ENCODE results near the gene SIDT2. TPM values are rescaled to one million over a fixed set of nuclear protein-coding genes. Genes with fewer than 3 reads are reported as not detected.
"Not testable (repeated sequence)": the region's sequence is repeated elsewhere in the genome, so short reads cannot be mapped to it uniquely, and the experiment has no call there.

Gene SIDT2
- total RNA-seq, 1 experiment from 2014 or later = 27.6 TPM

DNA sequence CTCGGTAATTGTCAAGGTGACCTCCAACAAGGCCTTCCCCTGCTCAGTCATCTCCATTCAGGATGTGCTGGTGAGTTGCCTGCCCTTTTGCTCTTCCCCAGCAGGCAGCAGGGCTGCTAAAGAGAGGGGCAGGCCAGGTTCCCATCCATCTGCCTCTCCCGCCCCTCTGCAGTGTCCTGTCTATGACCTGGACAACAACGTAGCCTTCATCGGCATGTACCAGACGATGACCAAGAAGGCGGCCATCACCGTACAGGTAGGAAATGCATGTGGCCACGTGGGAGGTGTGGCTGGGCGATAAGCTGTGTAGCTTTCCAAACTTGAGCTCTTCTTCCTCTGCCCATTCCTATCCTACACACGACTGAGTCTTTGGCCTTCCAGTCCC is 4.0 kb downstream of the SIDT2 start (continued):
- TF ChIP-seq, protein P1, sequence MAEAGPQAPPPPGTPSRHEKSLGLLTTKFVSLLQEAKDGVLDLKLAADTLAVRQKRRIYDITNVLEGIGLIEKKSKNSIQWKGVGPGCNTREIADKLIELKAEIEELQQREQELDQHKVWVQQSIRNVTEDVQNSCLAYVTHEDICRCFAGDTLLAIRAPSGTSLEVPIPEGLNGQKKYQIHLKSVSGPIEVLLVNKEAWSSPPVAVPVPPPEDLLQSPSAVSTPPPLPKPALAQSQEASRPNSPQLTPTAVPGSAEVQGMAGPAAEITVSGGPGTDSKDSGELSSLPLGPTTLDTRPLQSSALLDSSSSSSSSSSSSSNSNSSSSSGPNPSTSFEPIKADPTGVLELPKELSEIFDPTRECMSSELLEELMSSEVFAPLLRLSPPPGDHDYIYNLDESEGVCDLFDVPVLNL (CRISPR knock-in tag; IDR thresholded peaks at IDR 0.05; ENCODE audit: borderline replicate concordance, low read depth) = no peak
- TF ChIP-seq CREB1 (CRISPR knock-in tag; IDR thresholded peaks at IDR 0.05) (no peak), NR2C2 (CRISPR knock-in tag; IDR thresholded peaks at IDR 0.05) (no peak), ZNF219 (CRISPR knock-in tag; IDR thresholded peaks at IDR 0.05; ENCODE audit: borderline replicate concordance) (no peak), NR3C1 (CRISPR knock-in tag; conservative IDR thresholded peaks at IDR 0.05; ENCODE audit: low read depth) (no peak)
- TF ChIP-seq, protein P2, sequence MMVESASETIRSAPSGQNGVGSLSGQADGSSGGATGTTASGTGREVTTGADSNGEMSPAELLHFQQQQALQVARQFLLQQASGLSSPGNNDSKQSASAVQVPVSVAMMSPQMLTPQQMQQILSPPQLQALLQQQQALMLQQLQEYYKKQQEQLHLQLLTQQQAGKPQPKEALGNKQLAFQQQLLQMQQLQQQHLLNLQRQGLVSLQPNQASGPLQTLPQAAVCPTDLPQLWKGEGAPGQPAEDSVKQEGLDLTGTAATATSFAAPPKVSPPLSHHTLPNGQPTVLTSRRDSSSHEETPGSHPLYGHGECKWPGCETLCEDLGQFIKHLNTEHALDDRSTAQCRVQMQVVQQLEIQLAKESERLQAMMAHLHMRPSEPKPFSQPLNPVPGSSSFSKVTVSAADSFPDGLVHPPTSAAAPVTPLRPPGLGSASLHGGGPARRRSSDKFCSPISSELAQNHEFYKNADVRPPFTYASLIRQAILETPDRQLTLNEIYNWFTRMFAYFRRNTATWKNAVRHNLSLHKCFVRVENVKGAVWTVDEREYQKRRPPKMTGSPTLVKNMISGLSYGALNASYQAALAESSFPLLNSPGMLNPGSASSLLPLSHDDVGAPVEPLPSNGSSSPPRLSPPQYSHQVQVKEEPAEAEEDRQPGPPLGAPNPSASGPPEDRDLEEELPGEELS (CRISPR knock-in tag; IDR thresholded peaks at IDR 0.05) = no peak

DNA sequence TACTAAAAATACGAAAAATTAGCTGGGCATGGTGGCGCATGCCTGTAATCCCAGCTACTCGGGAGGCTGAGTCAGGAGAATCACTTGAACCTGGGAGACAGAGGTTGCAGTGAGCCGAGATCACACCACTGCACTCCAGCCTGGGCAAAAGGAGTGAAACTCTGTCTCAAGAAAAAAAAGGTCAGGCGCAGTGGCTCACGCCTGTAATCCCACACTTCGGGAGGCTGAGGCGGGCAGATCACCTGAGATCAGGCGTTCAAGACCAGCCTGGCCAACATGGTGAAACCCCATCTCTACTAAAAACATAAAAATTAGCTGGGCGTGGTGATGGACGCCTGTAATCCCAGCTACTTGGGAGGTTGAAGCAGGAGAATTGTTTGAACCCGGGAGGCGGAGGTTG is 4.6 kb downstream of the SIDT2 start:
- peaks cover 20% of the 10 kb centered on the region for H3K4me1 Mint-ChIP-seq
- not testable (repeated sequence) for H3K27ac Mint-ChIP-seq; H3K4me3 Mint-ChIP-seq; H3K36me3 Mint-ChIP-seq; DNase-seq (ENCODE audit: low spot score); H3K9me3 Mint-ChIP-seq; H3K27me3 Mint-ChIP-seq (ENCODE audit: low read depth); ATAC-seq
- POLR2A ChIA-PET = interaction anchor here (0.7 kb wide), 1 partner anchor 325 kb away, joined by 5 read pairs; no protein-coding TSS in a partner anchor
- CTCF ChIA-PET = interaction anchor here (5.6 kb wide), 2 partner anchors 12 to 48 kb away, joined by 36 to 48 read pairs; partner anchors contain the start of genes PCSK7 and RNF214

DNA sequence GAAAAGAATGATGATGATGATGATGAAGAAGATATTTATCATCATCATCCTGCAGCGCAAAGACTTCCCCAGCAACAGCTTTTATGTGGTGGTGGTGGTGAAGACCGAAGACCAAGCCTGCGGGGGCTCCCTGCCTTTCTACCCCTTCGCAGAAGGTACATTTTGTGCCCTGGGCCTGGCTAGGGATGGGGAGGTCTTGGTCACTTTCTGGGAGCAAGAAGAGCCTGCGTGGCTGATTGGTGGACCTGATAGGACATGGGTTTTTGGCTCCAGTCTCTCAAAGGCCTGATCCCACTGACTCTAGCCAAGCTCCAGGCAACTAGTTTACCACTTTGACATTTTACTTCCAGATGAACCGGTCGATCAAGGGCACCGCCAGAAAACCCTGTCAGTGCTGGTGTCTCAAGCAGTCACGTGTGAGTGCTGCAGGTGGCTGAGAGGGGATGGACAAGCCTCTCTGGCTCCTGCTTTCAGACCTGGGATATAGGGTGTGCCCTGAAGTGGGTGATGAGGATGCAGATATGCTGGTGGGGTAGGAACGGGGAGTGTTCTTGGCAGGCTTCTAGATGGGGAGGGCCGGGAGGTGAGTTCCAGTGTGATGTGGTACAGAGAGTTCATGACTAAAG is 5.3 kb downstream of the SIDT2 start:
- DNase-seq (ENCODE audit: low spot score) (no peak), ATAC-seq (no peak)
- no peak for TF ChIP-seq SP1 (CRISPR knock-in tag; conservative IDR thresholded peaks at IDR 0.05)
- no peak for TF ChIP-seq NFATC4 (CRISPR knock-in tag; IDR thresholded peaks at IDR 0.05)
- TF ChIP-seq TP53 (CRISPR knock-in tag; IDR thresholded peaks at IDR 0.05) = no peak
- no peak for TF ChIP-seq RORB (CRISPR knock-in tag; IDR thresholded peaks at IDR 0.05)
- no peak for TF ChIP-seq CBFB (CRISPR knock-in tag; IDR thresholded peaks at IDR 0.05; ENCODE audit: low read depth)
- TF ChIP-seq, protein P3, sequence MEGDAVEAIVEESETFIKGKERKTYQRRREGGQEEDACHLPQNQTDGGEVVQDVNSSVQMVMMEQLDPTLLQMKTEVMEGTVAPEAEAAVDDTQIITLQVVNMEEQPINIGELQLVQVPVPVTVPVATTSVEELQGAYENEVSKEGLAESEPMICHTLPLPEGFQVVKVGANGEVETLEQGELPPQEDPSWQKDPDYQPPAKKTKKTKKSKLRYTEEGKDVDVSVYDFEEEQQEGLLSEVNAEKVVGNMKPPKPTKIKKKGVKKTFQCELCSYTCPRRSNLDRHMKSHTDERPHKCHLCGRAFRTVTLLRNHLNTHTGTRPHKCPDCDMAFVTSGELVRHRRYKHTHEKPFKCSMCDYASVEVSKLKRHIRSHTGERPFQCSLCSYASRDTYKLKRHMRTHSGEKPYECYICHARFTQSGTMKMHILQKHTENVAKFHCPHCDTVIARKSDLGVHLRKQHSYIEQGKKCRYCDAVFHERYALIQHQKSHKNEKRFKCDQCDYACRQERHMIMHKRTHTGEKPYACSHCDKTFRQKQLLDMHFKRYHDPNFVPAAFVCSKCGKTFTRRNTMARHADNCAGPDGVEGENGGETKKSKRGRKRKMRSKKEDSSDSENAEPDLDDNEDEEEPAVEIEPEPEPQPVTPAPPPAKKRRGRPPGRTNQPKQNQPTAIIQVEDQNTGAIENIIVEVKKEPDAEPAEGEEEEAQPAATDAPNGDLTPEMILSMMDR (IDR thresholded peaks at IDR 0.05) = no peak
- TF ChIP-seq ZNF263 (CRISPR knock-in tag; IDR thresholded peaks at IDR 0.05; ENCODE audit: low read depth) = no peak
- TF ChIP-seq SMAD3 (CRISPR knock-in tag; IDR thresholded peaks at IDR 0.05; ENCODE audit: borderline replicate concordance) = no peak
- no peak for TF ChIP-seq ZNF396 (CRISPR knock-in tag; IDR thresholded peaks at IDR 0.05; ENCODE audit: borderline replicate concordance)
- TF ChIP-seq FOXP1 (CRISPR knock-in tag; IDR thresholded peaks at IDR 0.05; ENCODE audit: borderline replicate concordance) = no peak
- TF ChIP-seq, protein P4, sequence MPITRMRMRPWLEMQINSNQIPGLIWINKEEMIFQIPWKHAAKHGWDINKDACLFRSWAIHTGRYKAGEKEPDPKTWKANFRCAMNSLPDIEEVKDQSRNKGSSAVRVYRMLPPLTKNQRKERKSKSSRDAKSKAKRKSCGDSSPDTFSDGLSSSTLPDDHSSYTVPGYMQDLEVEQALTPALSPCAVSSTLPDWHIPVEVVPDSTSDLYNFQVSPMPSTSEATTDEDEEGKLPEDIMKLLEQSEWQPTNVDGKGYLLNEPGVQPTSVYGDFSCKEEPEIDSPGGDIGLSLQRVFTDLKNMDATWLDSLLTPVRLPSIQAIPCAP (CRISPR knock-in tag; IDR thresholded peaks at IDR 0.05) = no peak
- TF ChIP-seq ESRRA (CRISPR knock-in tag; IDR thresholded peaks at IDR 0.05; ENCODE audit: borderline replicate concordance) = no peak
- no peak for TF ChIP-seq ZNF219 (CRISPR knock-in tag; IDR thresholded peaks at IDR 0.05; ENCODE audit: borderline replicate concordance)
- TF ChIP-seq NFE2L1 (CRISPR knock-in tag; IDR thresholded peaks at IDR 0.05) = no peak
- TF ChIP-seq, protein P5, sequence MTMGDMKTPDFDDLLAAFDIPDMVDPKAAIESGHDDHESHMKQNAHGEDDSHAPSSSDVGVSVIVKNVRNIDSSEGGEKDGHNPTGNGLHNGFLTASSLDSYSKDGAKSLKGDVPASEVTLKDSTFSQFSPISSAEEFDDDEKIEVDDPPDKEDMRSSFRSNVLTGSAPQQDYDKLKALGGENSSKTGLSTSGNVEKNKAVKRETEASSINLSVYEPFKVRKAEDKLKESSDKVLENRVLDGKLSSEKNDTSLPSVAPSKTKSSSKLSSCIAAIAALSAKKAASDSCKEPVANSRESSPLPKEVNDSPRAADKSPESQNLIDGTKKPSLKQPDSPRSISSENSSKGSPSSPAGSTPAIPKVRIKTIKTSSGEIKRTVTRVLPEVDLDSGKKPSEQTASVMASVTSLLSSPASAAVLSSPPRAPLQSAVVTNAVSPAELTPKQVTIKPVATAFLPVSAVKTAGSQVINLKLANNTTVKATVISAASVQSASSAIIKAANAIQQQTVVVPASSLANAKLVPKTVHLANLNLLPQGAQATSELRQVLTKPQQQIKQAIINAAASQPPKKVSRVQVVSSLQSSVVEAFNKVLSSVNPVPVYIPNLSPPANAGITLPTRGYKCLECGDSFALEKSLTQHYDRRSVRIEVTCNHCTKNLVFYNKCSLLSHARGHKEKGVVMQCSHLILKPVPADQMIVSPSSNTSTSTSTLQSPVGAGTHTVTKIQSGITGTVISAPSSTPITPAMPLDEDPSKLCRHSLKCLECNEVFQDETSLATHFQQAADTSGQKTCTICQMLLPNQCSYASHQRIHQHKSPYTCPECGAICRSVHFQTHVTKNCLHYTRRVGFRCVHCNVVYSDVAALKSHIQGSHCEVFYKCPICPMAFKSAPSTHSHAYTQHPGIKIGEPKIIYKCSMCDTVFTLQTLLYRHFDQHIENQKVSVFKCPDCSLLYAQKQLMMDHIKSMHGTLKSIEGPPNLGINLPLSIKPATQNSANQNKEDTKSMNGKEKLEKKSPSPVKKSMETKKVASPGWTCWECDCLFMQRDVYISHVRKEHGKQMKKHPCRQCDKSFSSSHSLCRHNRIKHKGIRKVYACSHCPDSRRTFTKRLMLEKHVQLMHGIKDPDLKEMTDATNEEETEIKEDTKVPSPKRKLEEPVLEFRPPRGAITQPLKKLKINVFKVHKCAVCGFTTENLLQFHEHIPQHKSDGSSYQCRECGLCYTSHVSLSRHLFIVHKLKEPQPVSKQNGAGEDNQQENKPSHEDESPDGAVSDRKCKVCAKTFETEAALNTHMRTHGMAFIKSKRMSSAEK (CRISPR knock-in tag; IDR thresholded peaks at IDR 0.05; ENCODE audit: borderline replicate concordance) = no peak
- TF ChIP-seq, protein P6, sequence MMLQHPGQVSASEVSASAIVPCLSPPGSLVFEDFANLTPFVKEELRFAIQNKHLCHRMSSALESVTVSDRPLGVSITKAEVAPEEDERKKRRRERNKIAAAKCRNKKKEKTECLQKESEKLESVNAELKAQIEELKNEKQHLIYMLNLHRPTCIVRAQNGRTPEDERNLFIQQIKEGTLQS (CRISPR knock-in tag; conservative IDR thresholded peaks at IDR 0.05) = no peak
- no peak for TF ChIP-seq GTF2I (CRISPR knock-in tag; conservative IDR thresholded peaks at IDR 0.05)
- no peak overlapping the region for H3K27ac Mint-ChIP-seq
- no peaks in the 10 kb centered on the region for H3K9me3 Mint-ChIP-seq
- ChIA-PET POLR2A (interaction anchor here (0.7 kb wide), 1 partner anchor 325 kb away, joined by 5 read pairs; no protein-coding TSS in a partner anchor), CTCF (interaction anchor here (0.7 kb wide), 1 partner anchor 17 kb away, joined by 3 read pairs; no protein-coding TSS in a partner anchor)
- H3K27me3 Mint-ChIP-seq (ENCODE audit: low read depth) = peaks cover 6% of the 10 kb centered on the region
- H3K36me3 Mint-ChIP-seq = peaks cover 7% of the 10 kb centered on the region; the same call in 1 of the 2 replicates
- peaks cover 17% of the 10 kb centered on the region for H3K4me1 Mint-ChIP-seq
- H3K4me3 Mint-ChIP-seq = no peak overlapping the region

Data from WTC11 (cell line).